Measurements from ENCODE around the gene SLC35F5. TPM values are rescaled to one million over a fixed set of nuclear protein-coding genes. Genes with fewer than 3 reads are reported as not detected.

Gene SLC35F5
- total and polyA plus RNA-seq, 2 experiments from 2014 or later: 10.9 to 30.5 TPM

DNA sequence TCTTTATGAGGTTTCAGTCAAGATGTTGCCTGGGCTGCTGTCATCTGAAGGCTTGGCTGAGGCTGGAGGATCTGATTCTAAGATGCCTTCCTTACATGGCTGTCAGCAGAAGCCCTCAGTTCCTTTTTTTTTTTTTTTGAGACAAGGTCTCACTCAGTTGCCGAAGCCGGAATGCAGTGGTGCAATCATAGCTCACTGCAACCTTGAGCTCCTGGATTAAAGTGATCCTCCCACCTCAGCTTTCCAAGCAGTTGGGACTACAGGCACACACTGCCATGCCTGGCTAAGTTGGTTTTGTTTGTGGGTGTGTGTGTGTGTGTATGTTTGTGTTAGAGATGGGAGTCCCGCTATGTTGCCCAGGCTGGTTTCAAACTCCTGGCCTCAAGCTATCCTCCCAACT, 13.1 kb upstream of the SLC35F5 start:
- Mint-ChIP-seq H3K9me3 (peaks cover 16% of the 10 kb centered on the region), H3K27ac (no peak overlapping the region), H3K4me1 (peaks cover 6% of the 10 kb centered on the region; the same call in 1 of the 3 replicates), H3K36me3 (ENCODE audit: low read depth) (peaks cover 12% of the 10 kb centered on the region), H3K27me3 (ENCODE audit: insufficient read depth, low read depth, poor library complexity) (peaks cover 3% of the 10 kb centered on the region), H3K4me3 (no peak overlapping the region)
- Histone ChIP-seq H3F3A (replicated peaks; ENCODE audit: low read depth) (no peaks in the 10 kb centered on the region), H3K27ac (ENCODE audit: low read depth) (no peak overlapping the region), H3K4me2 (no peak overlapping the region), H4K20me1 (replicated peaks; ENCODE audit: insufficient read depth) (no peaks in the 10 kb centered on the region), H3K36me3 (ENCODE audit: insufficient read depth) (no peaks in the 10 kb centered on the region; the same call in 1 of the 2 replicates), H3K9me2 (ENCODE audit: insufficient read depth) (no peaks in the 10 kb centered on the region), H2AFZ (no peak overlapping the region), H3K27me3 (ENCODE audit: insufficient read depth) (no peaks in the 10 kb centered on the region), H3K4me3 (no peak overlapping the region), H3K79me2 (replicated peaks; ENCODE audit: insufficient read depth) (no peaks in the 10 kb centered on the region), H3K4me1 (ENCODE audit: insufficient read depth) (0 out of 2 replicates have a peak, but pooled peaks cover 4% of the 10 kb centered on the region)
- DNase-seq (ENCODE audit: low spot score) (no peak), ATAC-seq (no peak)
- TF ChIP-seq EZH2 (IDR thresholded peaks at IDR 0.05; ENCODE audit: low read depth, unreplicated experiment): no peak
- TF ChIP-seq ZNF331 (CRISPR knock-in tag; IDR thresholded peaks at IDR 0.05; ENCODE audit: low read depth): no peak
- no peak for TF ChIP-seq CREB1 (CRISPR knock-in tag; IDR thresholded peaks at IDR 0.05; ENCODE audit: low read depth)
- TF ChIP-seq EZH2phosphoT487 (IDR thresholded peaks at IDR 0.05; ENCODE audit: unreplicated experiment): no peak
- TF ChIP-seq, protein P1, sequence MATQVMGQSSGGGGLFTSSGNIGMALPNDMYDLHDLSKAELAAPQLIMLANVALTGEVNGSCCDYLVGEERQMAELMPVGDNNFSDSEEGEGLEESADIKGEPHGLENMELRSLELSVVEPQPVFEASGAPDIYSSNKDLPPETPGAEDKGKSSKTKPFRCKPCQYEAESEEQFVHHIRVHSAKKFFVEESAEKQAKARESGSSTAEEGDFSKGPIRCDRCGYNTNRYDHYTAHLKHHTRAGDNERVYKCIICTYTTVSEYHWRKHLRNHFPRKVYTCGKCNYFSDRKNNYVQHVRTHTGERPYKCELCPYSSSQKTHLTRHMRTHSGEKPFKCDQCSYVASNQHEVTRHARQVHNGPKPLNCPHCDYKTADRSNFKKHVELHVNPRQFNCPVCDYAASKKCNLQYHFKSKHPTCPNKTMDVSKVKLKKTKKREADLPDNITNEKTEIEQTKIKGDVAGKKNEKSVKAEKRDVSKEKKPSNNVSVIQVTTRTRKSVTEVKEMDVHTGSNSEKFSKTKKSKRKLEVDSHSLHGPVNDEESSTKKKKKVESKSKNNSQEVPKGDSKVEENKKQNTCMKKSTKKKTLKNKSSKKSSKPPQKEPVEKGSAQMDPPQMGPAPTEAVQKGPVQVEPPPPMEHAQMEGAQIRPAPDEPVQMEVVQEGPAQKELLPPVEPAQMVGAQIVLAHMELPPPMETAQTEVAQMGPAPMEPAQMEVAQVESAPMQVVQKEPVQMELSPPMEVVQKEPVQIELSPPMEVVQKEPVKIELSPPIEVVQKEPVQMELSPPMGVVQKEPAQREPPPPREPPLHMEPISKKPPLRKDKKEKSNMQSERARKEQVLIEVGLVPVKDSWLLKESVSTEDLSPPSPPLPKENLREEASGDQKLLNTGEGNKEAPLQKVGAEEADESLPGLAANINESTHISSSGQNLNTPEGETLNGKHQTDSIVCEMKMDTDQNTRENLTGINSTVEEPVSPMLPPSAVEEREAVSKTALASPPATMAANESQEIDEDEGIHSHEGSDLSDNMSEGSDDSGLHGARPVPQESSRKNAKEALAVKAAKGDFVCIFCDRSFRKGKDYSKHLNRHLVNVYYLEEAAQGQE (IDR thresholded peaks at IDR 0.05; ENCODE audit: unreplicated experiment): no peak
- TF ChIP-seq STAT1 (IDR thresholded peaks at IDR 0.05; ENCODE audit: unreplicated experiment): no peak
- no peak for TF ChIP-seq NANOG (IDR thresholded peaks at IDR 0.05; ENCODE audit: borderline replicate concordance)
- TF ChIP-seq POLR2AphosphoS5 (IDR thresholded peaks at IDR 0.05; ENCODE audit: low read depth): no peak
- no peak for TF ChIP-seq JUNB (IDR thresholded peaks at IDR 0.05; ENCODE audit: unreplicated experiment)
- TF ChIP-seq ZNF114 (CRISPR knock-in tag; IDR thresholded peaks at IDR 0.05): no peak
- TF ChIP-seq, protein P2, sequence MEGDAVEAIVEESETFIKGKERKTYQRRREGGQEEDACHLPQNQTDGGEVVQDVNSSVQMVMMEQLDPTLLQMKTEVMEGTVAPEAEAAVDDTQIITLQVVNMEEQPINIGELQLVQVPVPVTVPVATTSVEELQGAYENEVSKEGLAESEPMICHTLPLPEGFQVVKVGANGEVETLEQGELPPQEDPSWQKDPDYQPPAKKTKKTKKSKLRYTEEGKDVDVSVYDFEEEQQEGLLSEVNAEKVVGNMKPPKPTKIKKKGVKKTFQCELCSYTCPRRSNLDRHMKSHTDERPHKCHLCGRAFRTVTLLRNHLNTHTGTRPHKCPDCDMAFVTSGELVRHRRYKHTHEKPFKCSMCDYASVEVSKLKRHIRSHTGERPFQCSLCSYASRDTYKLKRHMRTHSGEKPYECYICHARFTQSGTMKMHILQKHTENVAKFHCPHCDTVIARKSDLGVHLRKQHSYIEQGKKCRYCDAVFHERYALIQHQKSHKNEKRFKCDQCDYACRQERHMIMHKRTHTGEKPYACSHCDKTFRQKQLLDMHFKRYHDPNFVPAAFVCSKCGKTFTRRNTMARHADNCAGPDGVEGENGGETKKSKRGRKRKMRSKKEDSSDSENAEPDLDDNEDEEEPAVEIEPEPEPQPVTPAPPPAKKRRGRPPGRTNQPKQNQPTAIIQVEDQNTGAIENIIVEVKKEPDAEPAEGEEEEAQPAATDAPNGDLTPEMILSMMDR (conservative IDR thresholded peaks at IDR 0.05; ENCODE audit: low read depth in 2 of 2): no peak
- TF ChIP-seq, protein P3, sequence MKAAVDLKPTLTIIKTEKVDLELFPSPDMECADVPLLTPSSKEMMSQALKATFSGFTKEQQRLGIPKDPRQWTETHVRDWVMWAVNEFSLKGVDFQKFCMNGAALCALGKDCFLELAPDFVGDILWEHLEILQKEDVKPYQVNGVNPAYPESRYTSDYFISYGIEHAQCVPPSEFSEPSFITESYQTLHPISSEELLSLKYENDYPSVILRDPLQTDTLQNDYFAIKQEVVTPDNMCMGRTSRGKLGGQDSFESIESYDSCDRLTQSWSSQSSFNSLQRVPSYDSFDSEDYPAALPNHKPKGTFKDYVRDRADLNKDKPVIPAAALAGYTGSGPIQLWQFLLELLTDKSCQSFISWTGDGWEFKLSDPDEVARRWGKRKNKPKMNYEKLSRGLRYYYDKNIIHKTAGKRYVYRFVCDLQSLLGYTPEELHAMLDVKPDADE (IDR thresholded peaks at IDR 0.05): no peak
- TF ChIP-seq, protein P4, sequence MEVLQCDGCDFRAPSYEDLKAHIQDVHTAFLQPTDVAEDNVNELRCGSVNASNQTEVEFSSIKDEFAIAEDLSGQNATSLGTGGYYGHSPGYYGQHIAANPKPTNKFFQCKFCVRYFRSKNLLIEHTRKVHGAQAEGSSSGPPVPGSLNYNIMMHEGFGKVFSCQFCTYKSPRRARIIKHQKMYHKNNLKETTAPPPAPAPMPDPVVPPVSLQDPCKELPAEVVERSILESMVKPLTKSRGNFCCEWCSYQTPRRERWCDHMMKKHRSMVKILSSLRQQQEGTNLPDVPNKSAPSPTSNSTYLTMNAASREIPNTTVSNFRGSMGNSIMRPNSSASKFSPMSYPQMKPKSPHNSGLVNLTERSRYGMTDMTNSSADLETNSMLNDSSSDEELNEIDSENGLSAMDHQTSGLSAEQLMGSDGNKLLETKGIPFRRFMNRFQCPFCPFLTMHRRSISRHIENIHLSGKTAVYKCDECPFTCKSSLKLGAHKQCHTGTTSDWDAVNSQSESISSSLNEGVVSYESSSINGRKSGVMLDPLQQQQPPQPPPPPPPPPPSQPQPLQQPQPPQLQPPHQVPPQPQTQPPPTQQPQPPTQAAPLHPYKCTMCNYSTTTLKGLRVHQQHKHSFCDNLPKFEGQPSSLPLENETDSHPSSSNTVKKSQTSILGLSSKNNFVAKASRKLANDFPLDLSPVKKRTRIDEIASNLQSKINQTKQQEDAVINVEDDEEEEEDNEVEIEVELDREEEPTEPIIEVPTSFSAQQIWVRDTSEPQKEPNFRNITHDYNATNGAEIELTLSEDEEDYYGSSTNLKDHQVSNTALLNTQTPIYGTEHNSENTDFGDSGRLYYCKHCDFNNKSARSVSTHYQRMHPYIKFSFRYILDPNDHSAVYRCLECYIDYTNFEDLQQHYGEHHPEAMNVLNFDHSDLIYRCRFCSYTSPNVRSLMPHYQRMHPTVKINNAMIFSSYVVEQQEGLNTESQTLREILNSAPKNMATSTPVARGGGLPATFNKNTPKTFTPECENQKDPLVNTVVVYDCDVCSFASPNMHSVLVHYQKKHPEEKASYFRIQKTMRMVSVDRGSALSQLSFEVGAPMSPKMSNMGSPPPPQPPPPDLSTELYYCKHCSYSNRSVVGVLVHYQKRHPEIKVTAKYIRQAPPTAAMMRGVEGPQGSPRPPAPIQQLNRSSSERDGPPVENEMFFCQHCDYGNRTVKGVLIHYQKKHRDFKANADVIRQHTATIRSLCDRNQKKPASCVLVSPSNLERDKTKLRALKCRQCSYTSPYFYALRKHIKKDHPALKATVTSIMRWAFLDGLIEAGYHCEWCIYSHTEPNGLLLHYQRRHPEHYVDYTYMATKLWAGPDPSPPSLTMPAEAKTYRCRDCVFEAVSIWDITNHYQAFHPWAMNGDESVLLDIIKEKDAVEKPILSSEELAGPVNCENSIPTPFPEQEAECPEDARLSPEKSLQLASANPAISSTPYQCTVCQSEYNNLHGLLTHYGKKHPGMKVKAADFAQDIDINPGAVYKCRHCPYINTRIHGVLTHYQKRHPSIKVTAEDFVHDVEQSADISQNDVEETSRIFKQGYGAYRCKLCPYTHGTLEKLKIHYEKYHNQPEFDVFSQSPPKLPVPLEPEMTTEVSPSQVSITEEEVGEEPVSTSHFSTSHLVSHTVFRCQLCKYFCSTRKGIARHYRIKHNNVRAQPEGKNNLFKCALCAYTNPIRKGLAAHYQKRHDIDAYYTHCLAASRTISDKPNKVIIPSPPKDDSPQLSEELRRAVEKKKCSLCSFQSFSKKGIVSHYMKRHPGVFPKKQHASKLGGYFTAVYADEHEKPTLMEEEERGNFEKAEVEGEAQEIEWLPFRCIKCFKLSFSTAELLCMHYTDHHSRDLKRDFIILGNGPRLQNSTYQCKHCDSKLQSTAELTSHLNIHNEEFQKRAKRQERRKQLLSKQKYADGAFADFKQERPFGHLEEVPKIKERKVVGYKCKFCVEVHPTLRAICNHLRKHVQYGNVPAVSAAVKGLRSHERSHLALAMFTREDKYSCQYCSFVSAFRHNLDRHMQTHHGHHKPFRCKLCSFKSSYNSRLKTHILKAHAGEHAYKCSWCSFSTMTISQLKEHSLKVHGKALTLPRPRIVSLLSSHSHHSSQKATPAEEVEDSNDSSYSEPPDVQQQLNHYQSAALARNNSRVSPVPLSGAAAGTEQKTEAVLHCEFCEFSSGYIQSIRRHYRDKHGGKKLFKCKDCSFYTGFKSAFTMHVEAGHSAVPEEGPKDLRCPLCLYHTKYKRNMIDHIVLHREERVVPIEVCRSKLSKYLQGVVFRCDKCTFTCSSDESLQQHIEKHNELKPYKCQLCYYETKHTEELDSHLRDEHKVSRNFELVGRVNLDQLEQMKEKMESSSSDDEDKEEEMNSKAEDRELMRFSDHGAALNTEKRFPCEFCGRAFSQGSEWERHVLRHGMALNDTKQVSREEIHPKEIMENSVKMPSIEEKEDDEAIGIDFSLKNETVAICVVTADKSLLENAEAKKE (CRISPR knock-in tag; IDR thresholded peaks at IDR 0.05): no peak

Data from GM23338 (cell line).